ENCODE measurements around the gene CBY1. TPM values are rescaled to one million over a fixed set of nuclear protein-coding genes. Genes with fewer than 3 reads are reported as not detected.

Gene CBY1
- total RNA-seq, 1 donor from 2014 or later, result 38.5 TPM

DNA sequence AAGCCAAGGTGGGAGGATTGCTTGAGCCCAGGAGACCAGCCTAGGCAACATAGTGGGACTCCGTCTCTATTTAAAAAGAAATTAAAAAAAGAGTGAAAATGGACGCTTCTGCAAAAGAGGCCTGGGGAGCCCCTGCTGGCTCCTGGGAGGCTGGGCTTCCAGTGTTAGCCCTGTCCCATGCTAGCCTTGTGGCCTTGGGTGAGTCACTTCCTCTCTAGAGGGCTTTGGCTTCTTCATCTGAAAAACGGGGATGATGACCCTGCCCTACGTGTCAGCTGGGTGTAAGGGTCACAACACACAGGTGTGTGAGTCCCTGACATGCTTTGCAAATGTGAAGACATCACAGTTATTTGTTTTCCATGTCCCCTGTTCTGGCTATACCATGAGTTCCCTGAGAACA lies 33.1 kb upstream of the CBY1 start:
- DNase-seq (ENCODE audit: low spot score in 2 of 2, unreplicated experiment in 2 of 2), result no peak
- Mint-ChIP-seq H3K27ac (no peak overlapping the region), H3K36me3 (peaks cover 30% of the 10 kb centered on the region), H3K9me3 (peaks cover 7% of the 10 kb centered on the region), H3K27me3 (ENCODE audit: low read depth) (no peaks in the 10 kb centered on the region), H3K4me3 (no peak overlapping the region), H3K4me1 (no peaks in the 10 kb centered on the region)
- TF ChIP-seq, protein P1, sequence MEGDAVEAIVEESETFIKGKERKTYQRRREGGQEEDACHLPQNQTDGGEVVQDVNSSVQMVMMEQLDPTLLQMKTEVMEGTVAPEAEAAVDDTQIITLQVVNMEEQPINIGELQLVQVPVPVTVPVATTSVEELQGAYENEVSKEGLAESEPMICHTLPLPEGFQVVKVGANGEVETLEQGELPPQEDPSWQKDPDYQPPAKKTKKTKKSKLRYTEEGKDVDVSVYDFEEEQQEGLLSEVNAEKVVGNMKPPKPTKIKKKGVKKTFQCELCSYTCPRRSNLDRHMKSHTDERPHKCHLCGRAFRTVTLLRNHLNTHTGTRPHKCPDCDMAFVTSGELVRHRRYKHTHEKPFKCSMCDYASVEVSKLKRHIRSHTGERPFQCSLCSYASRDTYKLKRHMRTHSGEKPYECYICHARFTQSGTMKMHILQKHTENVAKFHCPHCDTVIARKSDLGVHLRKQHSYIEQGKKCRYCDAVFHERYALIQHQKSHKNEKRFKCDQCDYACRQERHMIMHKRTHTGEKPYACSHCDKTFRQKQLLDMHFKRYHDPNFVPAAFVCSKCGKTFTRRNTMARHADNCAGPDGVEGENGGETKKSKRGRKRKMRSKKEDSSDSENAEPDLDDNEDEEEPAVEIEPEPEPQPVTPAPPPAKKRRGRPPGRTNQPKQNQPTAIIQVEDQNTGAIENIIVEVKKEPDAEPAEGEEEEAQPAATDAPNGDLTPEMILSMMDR (IDR thresholded peaks at IDR 0.05; ENCODE audit: unreplicated experiment), result no peak

DNA sequence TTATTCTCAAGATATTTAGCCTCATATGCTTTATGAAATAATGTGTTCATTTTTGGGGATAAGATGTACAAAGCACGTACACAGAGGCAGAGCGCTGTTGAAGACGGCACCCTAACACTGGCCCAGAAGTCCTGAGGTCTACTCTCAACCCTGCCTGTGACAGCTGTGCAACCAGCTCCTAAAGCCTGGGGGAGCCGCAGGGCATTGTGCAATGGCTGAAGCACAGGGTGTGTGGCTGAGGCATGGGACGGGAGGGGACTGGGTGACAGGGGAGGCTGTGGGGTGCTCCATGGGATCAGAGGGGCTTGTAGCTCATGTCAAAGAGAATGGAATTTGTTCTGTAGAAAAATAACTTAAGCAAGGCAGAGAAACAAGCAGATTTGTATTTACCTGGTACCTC lies 28.0 kb upstream of the CBY1 start:
- H3K4me1 Mint-ChIP-seq, result no peaks in the 10 kb centered on the region

DNA sequence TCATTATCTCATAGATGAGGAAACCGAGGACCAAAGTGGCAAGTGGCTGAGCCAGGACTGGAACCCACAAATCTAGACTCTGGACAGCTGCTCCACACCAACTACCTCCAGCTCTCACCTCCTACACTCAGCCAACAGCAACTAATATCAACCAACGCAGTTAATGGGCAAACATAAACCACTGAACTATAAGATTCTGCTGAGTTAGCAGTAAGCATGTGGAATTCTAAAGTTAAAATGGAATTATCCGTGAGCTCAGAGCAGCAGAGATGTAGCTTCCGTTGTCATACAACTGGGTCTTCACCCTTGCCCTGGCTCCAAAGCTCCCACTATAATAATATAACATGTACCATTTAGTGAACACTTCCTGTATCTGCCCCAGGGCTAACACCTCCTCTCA lies 27.3 kb upstream of the CBY1 start:
- Mint-ChIP-seq H3K4me3 (no peak overlapping the region), H3K27ac (no peak overlapping the region), H3K27me3 (ENCODE audit: low read depth) (no peaks in the 10 kb centered on the region), H3K36me3 (peaks cover 25% of the 10 kb centered on the region), H3K9me3 (no peaks in the 10 kb centered on the region), H3K4me1 (no peaks in the 10 kb centered on the region)
- TF ChIP-seq, protein P1 (IDR thresholded peaks at IDR 0.05; ENCODE audit: unreplicated experiment), result no peak
- DNase-seq (ENCODE audit: low spot score in 2 of 2, unreplicated experiment in 2 of 2), result no peak

More for the DNA sequence above, 28.0 kb upstream of the CBY1 start:
- no peaks in the 10 kb centered on the region for H3K27me3 Mint-ChIP-seq (ENCODE audit: low read depth)
- H3K9me3 Mint-ChIP-seq, result no peaks in the 10 kb centered on the region
- H3K27ac Mint-ChIP-seq, result no peak overlapping the region
- TF ChIP-seq, protein P1 (IDR thresholded peaks at IDR 0.05; ENCODE audit: unreplicated experiment), result no peak
- no peak overlapping the region for H3K4me3 Mint-ChIP-seq
- peaks cover 28% of the 10 kb centered on the region for H3K36me3 Mint-ChIP-seq
- no peak for DNase-seq (ENCODE audit: low spot score in 2 of 2, unreplicated experiment in 2 of 2)

DNA sequence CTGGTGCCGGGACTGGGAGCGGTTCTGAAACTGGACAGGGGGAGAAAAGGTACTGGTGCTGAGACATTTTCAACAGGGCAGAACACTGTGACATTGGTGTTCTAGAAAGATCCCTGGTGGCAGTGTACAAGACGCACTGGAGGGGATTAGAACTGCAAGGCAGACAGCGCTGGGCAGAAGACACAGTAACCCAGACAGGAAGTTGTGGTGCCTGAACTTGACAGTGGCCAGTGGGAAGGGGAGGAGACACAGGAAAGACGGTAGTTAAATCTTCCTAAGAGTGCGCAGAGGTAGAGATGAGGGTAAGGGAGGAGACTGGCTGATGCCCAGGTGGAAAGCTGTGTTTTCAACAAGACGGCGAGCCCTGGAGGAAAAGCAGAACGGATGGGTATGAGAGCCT lies 24.7 kb upstream of the CBY1 start:
- Mint-ChIP-seq H3K27me3 (ENCODE audit: low read depth) (no peaks in the 10 kb centered on the region), H3K4me3 (no peak overlapping the region), H3K27ac (no peak overlapping the region), H3K9me3 (no peaks in the 10 kb centered on the region), H3K36me3 (peaks cover 27% of the 10 kb centered on the region), H3K4me1 (no peaks in the 10 kb centered on the region)
- no peak for DNase-seq (ENCODE audit: low spot score in 2 of 2, unreplicated experiment in 2 of 2)
- TF ChIP-seq, protein P1 (IDR thresholded peaks at IDR 0.05; ENCODE audit: unreplicated experiment), result no peak

DNA sequence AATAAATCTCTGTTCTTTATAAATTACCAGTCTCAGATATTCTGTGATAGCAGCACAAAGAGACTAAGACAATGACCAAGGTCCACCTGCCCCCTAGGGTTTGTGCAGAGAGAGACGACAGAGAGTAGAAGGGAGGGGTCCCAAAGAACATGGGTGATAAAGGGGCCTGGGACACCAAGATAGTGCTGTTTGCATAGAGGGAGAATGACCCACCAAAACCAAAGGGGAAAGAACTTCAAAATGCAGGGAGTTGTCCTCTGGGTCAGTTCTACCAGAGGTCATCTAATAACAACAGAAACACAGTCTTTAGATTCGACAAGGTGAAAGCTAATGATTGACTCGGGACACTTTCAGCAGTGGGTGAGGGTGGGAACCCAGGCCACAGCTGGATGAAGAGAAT lies 23.9 kb upstream of the CBY1 start:
- no peak overlapping the region for H3K27ac Mint-ChIP-seq

More for the DNA sequence above, 23.9 kb upstream of the CBY1 start:
- Mint-ChIP-seq H3K27me3 (ENCODE audit: low read depth) (no peaks in the 10 kb centered on the region), H3K36me3 (peaks cover 29% of the 10 kb centered on the region), H3K9me3 (no peaks in the 10 kb centered on the region), H3K4me1 (no peaks in the 10 kb centered on the region), H3K4me3 (no peak overlapping the region)
- TF ChIP-seq, protein P1 (IDR thresholded peaks at IDR 0.05; ENCODE audit: unreplicated experiment), result no peak
- no peak for DNase-seq (ENCODE audit: low spot score in 2 of 2, unreplicated experiment in 2 of 2)
